Activated CD4-positive, alpha-beta T cell treated with anti-CD3 and anti-CD28 coated beads, Interleukin-2, Interleukin-6, amounts not matched to agents 100 ng/mL and 50 ng/mL, durations not matched to agents 16 hours and 8 hours (primary cell): ENCODE data around the gene ARHGAP26.

ENCODE experiments used
- DNase-seq: peaks from one replicate; pipeline ENCODE4 v3.0.0-alpha.2; 2020

Gene ARHGAP26

DNA sequence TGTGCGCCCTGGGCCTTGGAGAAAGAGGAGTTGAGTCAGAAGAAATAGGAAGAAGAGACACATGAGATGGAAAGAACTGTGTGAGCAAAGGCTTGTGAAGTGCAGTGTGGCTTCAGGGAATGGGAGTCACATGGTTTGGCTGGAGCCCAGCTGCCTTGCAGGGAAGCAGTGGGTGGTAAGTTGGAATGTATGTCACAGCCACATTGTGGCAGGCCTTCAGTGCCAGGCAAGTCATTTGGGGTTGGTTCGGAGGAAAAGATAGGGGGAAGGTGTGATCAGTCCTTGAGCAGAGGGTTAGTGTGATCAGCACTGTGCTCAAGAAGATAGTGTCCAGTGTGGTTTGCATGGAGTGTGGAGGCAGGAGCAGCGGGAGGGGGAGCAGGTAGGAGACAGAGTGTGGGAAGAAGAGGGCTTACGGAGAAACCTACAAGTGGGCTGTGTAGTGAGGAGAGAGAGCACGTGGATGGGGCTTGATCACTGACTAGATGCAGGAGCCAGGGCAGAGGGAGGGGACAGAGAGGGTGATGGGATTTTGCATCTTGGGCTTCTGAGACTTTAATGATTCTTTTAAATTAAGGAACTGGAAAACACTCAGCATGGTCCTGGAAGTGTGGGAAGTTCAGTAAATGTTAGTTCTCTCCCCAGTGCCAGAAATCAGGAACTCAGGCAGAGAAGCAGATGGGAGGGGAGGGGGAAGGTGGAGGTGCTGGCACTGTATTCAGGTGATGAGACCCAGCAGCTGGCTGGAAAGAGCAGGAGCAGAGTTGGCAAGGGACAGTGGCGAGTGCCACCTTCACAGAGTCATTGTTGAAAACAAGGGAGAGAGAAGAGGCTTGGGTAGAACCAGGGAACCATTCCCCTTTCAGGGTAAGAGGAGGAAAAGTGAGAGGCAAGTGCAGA lies 46.6 kb downstream of the ARHGAP26 start:
- DNase-seq: no peak

- DNase-seq: no peak
Observed at GRCh38 chr5:142817949-142818431, 47.8 kb downstream of the ARHGAP26 start.

DNA sequence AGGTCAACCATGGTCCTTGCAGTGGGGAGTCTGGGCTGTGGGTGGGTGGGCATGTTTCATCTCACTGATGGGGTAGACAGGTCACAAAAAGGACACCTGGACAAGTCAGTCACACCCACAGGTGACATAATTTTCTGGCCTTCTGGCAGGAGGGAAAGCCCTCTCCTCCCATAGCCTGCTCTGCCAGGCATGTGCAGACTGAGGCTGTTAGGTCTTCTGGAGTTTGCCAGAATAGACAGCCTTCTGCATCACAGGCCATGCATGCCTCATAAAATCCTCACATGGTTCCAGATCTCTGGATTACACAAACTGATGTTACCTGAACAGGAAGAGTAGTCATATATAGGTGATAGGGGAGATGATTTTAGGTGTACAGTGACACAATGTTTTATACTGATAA lies 49.1 kb downstream of the ARHGAP26 start:
- no peak for DNase-seq

- no peak for DNase-seq
Observed at GRCh38 chr5:142819825-142820224, 49.6 kb downstream of the ARHGAP26 start.

DNA sequence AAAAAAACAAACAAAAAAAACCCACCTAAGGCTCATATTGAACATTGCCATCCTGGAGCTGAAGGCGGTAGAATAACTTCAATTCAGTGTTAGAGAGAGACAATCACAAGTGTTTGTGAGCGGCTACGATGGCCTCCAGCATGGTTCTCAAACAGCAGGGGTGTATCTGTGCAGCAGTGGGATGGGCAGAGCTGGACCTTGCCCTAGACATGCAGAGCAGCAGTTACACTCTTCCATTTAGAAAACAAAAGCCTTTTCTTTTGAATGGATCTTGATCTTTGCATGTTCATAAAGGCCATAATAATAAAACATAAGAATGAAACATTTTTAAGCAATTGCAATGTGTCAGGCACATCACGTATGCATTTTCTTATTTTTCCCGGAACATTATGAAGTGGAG lies 50.3 kb downstream of the ARHGAP26 start:
- no peak for DNase-seq

DNA sequence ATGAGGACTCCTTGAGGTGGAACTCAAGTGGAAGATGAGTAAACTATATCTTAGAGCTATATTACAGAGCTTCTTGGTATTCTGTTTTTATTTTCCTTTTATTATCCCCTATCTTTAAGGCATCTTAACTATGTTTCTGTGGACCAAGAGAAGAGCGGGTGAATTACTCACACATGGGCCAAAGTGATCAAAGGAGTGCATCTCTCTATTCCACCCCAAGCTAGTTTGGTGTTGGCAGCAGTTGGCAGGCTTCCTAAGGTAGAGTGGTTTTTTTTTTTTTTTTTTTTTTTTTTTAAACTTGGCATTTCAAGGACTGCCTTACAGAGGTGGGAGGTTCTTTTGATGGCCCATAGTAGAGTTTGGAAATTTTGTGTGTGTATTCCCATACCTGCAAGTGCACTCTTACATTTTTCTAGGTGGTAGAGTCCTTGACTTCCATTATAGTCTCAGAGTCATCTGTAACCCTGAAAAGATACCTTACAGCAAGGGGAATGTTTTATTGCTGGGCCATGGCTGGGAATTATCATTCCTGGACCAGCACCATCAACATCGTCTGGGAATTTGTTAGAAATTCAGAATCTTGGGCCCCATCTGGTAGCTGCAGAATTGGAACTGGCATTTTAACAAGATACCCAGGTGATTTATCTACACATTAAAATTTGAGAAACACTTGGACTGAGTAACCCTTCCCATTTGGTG lies 51.0 kb downstream of the ARHGAP26 start:
- no peak for DNase-seq

GRCh38 chr5:142821733-142822487 lies 51.7 kb downstream of the ARHGAP26 start:
- peak; percentile 87 for DNase-seq

DNA sequence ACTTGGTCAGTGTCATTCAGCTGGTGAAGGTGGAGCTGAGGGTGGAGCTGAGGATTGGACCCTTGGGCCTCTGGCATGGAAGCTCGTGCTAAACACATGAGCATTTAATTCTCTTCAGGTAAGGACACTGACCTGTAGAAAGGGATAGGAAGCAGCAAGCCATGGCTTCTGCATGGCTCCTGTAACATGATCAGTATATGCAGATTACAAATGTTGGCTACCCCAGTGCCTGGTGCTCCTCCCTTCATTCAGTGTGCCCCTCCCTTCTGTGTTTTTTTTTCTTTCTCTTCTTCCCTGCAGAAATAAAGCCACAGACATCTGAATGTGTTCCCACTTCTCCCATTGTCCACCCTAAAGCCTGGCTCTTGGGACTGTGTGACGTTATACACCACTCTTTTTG lies 52.9 kb downstream of the ARHGAP26 start:
- DNase-seq: no peak

DNA sequence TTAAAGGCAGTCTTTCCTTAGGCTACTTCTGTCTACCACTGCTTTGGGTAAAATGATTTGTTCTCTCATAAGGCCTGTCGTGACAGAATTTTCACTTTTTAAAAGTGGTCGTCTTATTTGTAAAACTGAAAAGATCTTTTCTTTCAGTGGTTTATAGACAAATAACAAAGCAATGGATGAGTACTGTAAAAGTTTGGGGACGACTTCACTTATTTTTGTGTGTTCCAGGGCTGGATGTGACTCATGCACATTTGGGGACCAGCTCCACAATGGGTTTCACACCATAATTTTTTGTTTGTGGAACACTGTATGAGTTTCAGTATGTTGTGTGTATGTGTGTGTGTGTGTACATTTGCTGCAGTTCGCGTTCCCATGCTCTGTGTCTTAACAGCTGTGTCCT lies 53.6 kb downstream of the ARHGAP26 start:
- peak; percentile 65 for DNase-seq

DNA sequence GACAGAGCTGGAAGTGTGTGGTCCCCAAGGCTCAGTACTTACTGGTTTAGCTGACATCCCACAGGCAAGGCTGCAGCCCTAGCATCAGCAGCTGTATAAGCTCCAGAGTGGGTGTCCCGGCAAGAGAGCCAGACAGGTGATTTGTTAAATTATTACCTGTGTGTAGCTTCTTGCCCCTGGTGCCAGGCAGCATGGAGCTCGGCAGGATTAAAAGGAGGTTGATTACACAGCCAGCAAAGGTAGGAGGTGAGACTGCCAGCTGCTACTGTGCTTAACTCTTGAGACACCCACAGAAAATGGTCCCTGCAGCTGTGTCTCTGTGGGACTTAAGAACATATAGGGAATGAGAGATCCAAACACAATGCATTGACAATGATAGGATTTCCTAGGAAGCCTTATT lies 54.2 kb downstream of the ARHGAP26 start:
- no peak for DNase-seq

GRCh38 chr5:142825378-142826089 lies 55.4 kb downstream of the ARHGAP26 start:
- DNase-seq: no peak

- no peak for DNase-seq
Observed at GRCh38 chr5:142826093-142826492, 55.9 kb downstream of the ARHGAP26 start.

DNA sequence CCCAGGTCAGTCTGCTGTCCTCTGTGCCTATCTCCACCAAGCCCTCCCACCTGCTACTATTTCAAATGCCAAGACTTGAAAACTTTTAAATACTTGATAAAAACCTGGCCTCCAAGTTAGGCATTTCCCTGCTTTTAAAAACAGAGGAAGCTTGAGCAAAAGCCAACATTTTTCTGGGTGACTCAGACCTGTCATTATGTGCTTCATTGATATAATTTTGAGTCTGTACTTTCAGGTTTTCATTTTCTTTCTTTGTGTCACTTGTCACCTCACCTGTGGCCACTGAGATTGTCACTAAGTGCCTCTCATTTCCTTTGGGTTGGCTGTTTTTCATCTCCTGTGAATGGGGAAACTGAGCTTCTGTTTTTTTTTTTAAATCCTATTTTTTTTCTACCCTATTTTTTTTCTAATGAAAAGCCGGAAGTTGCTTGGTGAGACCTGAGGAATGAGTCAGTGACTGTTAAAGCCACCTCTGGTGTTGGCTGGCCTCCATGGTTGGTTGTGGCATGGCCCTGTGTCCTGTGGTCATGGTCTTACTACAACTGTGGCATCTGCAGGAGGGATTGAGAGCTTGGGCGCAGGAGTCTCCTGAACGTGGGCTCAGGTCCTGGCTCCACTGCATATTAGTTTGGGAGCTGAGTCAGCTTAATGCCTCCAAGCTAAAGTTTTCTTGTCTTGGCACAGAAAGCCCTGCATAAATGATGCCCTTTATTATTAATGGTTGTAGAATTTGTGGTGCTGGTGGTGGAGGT lies 56.7 kb downstream of the ARHGAP26 start:
- DNase-seq: peak; percentile 84

DNA sequence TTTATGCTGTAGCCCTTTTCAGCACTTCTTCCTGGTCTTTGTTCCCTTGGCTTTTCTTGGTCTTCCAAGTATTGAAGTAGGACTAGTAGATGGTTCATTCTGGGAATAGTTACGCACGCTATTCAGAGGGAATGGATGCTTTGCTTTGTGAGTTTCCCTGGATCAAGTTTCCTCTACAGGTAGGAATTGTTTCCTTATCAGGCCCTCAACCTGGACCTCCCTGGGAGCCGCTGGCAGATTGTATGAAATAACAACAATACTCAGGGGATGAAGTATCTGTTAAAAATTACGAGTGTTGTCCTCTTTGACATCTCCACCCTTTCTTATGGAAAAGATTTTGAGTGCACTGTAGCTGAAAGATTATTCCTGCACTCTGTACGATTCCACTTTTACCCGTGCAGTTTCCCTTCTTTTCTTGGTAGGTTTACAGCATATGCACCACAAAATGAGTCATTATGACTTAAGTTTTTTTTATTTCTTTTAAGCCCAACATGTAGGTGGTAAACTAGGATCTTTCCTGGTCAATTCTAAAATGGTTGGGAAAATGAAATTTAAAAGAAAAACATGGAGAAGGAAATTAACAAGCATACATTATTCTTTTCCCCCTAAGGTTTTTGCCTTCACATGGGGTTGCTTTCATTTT lies 57.9 kb downstream of the ARHGAP26 start:
- DNase-seq: no peak

- no peak for DNase-seq
Observed at GRCh38 chr5:142828797-142829535, 58.8 kb downstream of the ARHGAP26 start.

DNA sequence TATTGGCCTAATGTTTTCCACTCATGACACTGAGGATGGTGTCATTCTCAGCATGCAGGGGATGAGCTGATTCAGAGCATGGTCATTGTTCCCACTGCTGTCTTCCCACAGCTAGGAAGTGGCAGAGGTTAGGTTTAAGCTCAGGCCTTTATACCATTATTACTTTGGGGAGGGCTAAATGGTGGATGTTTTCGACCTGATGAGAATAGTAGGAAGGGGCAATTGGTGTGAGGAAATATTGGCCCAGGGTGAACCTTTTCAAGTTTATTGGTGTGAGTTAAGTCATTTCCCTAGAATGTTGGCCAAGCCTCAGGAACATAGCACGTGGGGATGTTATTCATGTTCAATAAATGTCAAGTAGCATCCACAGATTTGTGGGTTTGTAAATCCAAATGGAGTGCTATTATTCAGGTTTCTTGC lies 59.6 kb downstream of the ARHGAP26 start:
- DNase-seq: no peak

- DNase-seq: no peak
Observed at GRCh38 chr5:142830241-142831008, 60.2 kb downstream of the ARHGAP26 start.

GRCh38 chr5:142831009-142831383 lies 60.8 kb downstream of the ARHGAP26 start:
- DNase-seq: no peak

GRCh38 chr5:142832263-142832662 lies 62.1 kb downstream of the ARHGAP26 start:
- DNase-seq: no peak
